HepG2 (cell line): ENCODE data around the gene HEATR1. TPM values are rescaled to one million over a fixed set of nuclear protein-coding genes. Genes with fewer than 3 reads are reported as not detected.

Experiments
- ASH2L ChIP-seq: fragments of 300-600, 200-600 bp; sonication (generic); IDR thresholded peaks from 2 replicates; pipeline ENCODE4 v1.7.0; 2017; ENCODE audit warnings: low read depth, mild to moderate bottlenecking, moderate library complexity, mixed read lengths, low read length; ENCODE audit not compliant: insufficient read length
- ATF1 ChIP-seq: IDR thresholded peaks from 2 replicates; pipeline ENCODE4 v1.6.1; 2016; ENCODE audit warnings: mild to moderate bottlenecking, control low read depth
- GABPA ChIP-seq, 2 experiments: IDR thresholded peaks; 2 replicates each; pipeline ENCODE4 v1.6.1; 2011 to 2016; ENCODE audit warnings: low read depth in 2 of 2, low read length in 1 of 2, missing biosample characterization in 1 of 2, missing genetic modification characterization in 1 of 2
- GLMP ChIP-seq: sonication (generic); formaldehyde crosslinking; IDR thresholded peaks from 2 replicates; pipeline ENCODE4 v1.9.0; 2021; ENCODE audit warnings: missing genetic modification reagents, mild to moderate bottlenecking, borderline replicate concordance
- GTF2F1 ChIP-seq: fragments of 150-350 bp; IDR thresholded peaks from 2 replicates; pipeline ENCODE4 v1.6.1; 2014; ENCODE audit warnings: low read length
- GTF3A ChIP-seq: sonication (generic); formaldehyde crosslinking; conservative IDR thresholded peaks from 2 replicates; pipeline ENCODE4 v1.4.0; 2020; ENCODE audit warnings: mild to moderate bottlenecking, missing genetic modification reagents
- HIVEP1 ChIP-seq: sonication (generic); formaldehyde crosslinking; IDR thresholded peaks from 2 replicates; pipeline ENCODE4 v1.4.0; 2020; ENCODE audit warnings: mild to moderate bottlenecking, missing genetic modification reagents
- JARID2 ChIP-seq: sonication (generic); formaldehyde crosslinking; IDR thresholded peaks from 2 replicates; pipeline ENCODE4 v1.8.1; 2023; ENCODE audit warnings: missing genetic modification reagents, inconsistent platforms; ENCODE audit not compliant: insufficient replicate concordance
- KLF13 ChIP-seq: sonication (generic); formaldehyde crosslinking; IDR thresholded peaks from 2 replicates; pipeline ENCODE4 v1.4.0; 2020; ENCODE audit warnings: mild to moderate bottlenecking, missing genetic modification reagents
- PHB2 ChIP-seq: fragments of 450-650 bp; IDR thresholded peaks from 2 replicates; pipeline ENCODE4 v1.6.1; 2018; ENCODE audit not compliant: partially characterized antibody
- PHF5A ChIP-seq: IDR thresholded peaks from one replicate; pipeline ENCODE4 v1.6.1; 2018; ENCODE audit warnings: low read depth, missing genetic modification reagents; ENCODE audit not compliant: unreplicated experiment
- RBFOX2 ChIP-seq: fragments of 200-400 bp; formaldehyde crosslinking; IDR thresholded peaks from 2 replicates; pipeline ENCODE4 v1.6.1; 2017; ENCODE audit warnings: low read depth, mild to moderate bottlenecking, low read length
- YY1 ChIP-seq: IDR thresholded peaks from 2 replicates; pipeline ENCODE4 v1.6.1; 2011; ENCODE audit warnings: low read length, low read depth, moderate library complexity, mild to moderate bottlenecking; ENCODE audit not compliant: insufficient read depth, insufficient replicate concordance
- ZBTB7B ChIP-seq: sonication (generic); formaldehyde crosslinking; IDR thresholded peaks from 2 replicates; pipeline ENCODE4 v1.4.0; 2020; ENCODE audit warnings: missing genetic modification reagents
- ZBTB8A ChIP-seq: sonication (generic); formaldehyde crosslinking; IDR thresholded peaks from 2 replicates; pipeline ENCODE4 v1.4.0; 2020; ENCODE audit warnings: mild to moderate bottlenecking, low read depth, missing genetic modification reagents, borderline replicate concordance
- ZFP62 ChIP-seq: sonication (generic); formaldehyde crosslinking; IDR thresholded peaks from 2 replicates; pipeline ENCODE4 v1.4.0; 2020; ENCODE audit warnings: missing genetic modification reagents
- ZNF564 ChIP-seq: sonication (generic); formaldehyde crosslinking; IDR thresholded peaks from 2 replicates; pipeline ENCODE4 v1.8.1; 2023; ENCODE audit warnings: mild to moderate bottlenecking, missing genetic modification reagents
- ZNF7 ChIP-seq: IDR thresholded peaks from 2 replicates; pipeline ENCODE4 v1.6.1; 2016; ENCODE audit warnings: missing biosample characterization, missing genetic modification reagents
- ZNF772 ChIP-seq: sonication (generic); formaldehyde crosslinking; IDR thresholded peaks from 2 replicates; pipeline ENCODE4 v1.5.0; 2020; ENCODE audit warnings: mild to moderate bottlenecking, missing genetic modification reagents
- ZSCAN30 ChIP-seq: sonication (generic); formaldehyde crosslinking; IDR thresholded peaks from 2 replicates; pipeline ENCODE4 v1.5.0; 2020; ENCODE audit warnings: mild to moderate bottlenecking, missing genetic modification reagents
- polyA plus RNA-seq, 8 experiments: library from polyadenylated mRNA; depleted of rRNA in 3 of 8; stranded (reverse) in 7 of 8; unstranded in 1 of 8; fragments of >200 nt; fragmentation: Illumina TruSeq in 4 of 8; extraction: Trizol in 4 of 8; gene quantifications; 2 replicates each; pipeline versions ENCODE4 v1.2.1 to v1.2.3, GENCODE V29; 2011 to 2016; ENCODE audit warnings: low read depth in 4 of 8, missing spikeins in 1 of 8, mixed read lengths in 1 of 8; ENCODE audit not compliant: insufficient read depth in 1 of 8
- total RNA-seq, 5 experiments: library from RNA; depleted of rRNA; stranded (reverse); fragments of >200 nt; fragmentation: Illumina TruSeq; extraction: Trizol; gene quantifications; 2 replicates each; pipeline ENCODE4 v1.2.3, GENCODE V29; 2016; ENCODE audit warnings: low read depth in 1 of 5
- TF ChIP-seq, protein P1 (sequence below): IDR thresholded peaks from 2 replicates; pipeline ENCODE4 v1.6.1; 2016; ENCODE audit warnings: low read depth, borderline replicate concordance
- TF ChIP-seq, protein P2 (sequence below): sonication (generic); formaldehyde crosslinking; IDR thresholded peaks from 2 replicates; pipeline ENCODE4 v1.9.0; 2021; ENCODE audit warnings: missing genetic modification reagents, borderline replicate concordance
- TF ChIP-seq, protein P3 (sequence below): sonication (generic); formaldehyde crosslinking; IDR thresholded peaks from 2 replicates; pipeline ENCODE4 v1.8.0; 2022; ENCODE audit warnings: mild to moderate bottlenecking, missing genetic modification reagents; ENCODE audit not compliant: insufficient replicate concordance

HEATR1 gene
- total and polyA plus RNA-seq, 2 of the 13 experiments (the other 11 are each of a cell fraction or from before 2014, with no cell fraction given): 10.2 to 45.8 TPM

- no peak for TF ChIP-seq KLF13
- TF ChIP-seq ZSCAN30 (CRISPR knock-in tag): no peak
- no peak for TF ChIP-seq GTF2F1
- no peak for TF ChIP-seq YY1
- no peak for TF ChIP-seq ASH2L
- TF ChIP-seq GLMP (CRISPR knock-in tag): no peak
- TF ChIP-seq ZFP62 (CRISPR knock-in tag): no peak
- TF ChIP-seq ZBTB7B (CRISPR knock-in tag): no peak
- TF ChIP-seq HIVEP1 (CRISPR knock-in tag): no peak; the same call in 1 of the 2 replicates
- TF ChIP-seq ZBTB8A (CRISPR knock-in tag): no peak
- TF ChIP-seq PHF5A: no peak
- no peak for TF ChIP-seq ATF1 (CRISPR knock-in tag)
- TF ChIP-seq JARID2 (CRISPR knock-in tag): no peak
- TF ChIP-seq ZNF564 (CRISPR knock-in tag): 0 out of 2 replicates have a peak, but pooled peaks have one; percentile 6
- no peak for TF ChIP-seq ZNF772 (CRISPR knock-in tag)
- no peak for TF ChIP-seq PHB2
- no peak for TF ChIP-seq RBFOX2
- no peak for TF ChIP-seq ZNF7 (CRISPR knock-in tag)
- peak; percentile 16; the same call in 1 of the 2 replicates for TF ChIP-seq GTF3A (CRISPR knock-in tag)
- TF ChIP-seq, protein P1, sequence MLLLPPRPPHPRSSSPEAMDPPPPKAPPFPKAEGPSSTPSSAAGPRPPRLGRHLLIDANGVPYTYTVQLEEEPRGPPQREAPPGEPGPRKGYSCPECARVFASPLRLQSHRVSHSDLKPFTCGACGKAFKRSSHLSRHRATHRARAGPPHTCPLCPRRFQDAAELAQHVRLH (CRISPR knock-in tag): peak; percentile 66; the same call in 1 of the 2 replicates
- TF ChIP-seq, protein P2, sequence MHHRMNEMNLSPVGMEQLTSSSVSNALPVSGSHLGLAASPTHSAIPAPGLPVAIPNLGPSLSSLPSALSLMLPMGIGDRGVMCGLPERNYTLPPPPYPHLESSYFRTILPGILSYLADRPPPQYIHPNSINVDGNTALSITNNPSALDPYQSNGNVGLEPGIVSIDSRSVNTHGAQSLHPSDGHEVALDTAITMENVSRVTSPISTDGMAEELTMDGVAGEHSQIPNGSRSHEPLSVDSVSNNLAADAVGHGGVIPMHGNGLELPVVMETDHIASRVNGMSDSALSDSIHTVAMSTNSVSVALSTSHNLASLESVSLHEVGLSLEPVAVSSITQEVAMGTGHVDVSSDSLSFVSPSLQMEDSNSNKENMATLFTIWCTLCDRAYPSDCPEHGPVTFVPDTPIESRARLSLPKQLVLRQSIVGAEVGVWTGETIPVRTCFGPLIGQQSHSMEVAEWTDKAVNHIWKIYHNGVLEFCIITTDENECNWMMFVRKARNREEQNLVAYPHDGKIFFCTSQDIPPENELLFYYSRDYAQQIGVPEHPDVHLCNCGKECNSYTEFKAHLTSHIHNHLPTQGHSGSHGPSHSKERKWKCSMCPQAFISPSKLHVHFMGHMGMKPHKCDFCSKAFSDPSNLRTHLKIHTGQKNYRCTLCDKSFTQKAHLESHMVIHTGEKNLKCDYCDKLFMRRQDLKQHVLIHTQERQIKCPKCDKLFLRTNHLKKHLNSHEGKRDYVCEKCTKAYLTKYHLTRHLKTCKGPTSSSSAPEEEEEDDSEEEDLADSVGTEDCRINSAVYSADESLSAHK (CRISPR knock-in tag): no peak
- TF ChIP-seq, protein P3, sequence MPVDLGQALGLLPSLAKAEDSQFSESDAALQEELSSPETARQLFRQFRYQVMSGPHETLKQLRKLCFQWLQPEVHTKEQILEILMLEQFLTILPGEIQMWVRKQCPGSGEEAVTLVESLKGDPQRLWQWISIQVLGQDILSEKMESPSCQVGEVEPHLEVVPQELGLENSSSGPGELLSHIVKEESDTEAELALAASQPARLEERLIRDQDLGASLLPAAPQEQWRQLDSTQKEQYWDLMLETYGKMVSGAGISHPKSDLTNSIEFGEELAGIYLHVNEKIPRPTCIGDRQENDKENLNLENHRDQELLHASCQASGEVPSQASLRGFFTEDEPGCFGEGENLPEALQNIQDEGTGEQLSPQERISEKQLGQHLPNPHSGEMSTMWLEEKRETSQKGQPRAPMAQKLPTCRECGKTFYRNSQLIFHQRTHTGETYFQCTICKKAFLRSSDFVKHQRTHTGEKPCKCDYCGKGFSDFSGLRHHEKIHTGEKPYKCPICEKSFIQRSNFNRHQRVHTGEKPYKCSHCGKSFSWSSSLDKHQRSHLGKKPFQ (CRISPR knock-in tag): peak; percentile 49
- no peak for TF ChIP-seq GABPA (IDR thresholded peaks at IDR 0.05; ENCODE audit: low read depth, low read length)
- no peak for TF ChIP-seq GABPA (CRISPR knock-in tag; IDR thresholded peaks at IDR 0.05; ENCODE audit: low read depth)
Observed at GRCh38 chr1:236522937-236523703, 81.2 kb downstream of the HEATR1 start (continued).
